ENCODE results near the gene P2RY1.
A peak's percentile ranks its signal among the peaks of the same experiment; 100 is the strongest.

P2RY1 gene

GRCh38 chr3:152817400-152817799 lies 17.5 kb upstream of the P2RY1 start:
- Histone ChIP-seq H3K9ac (ENCODE audit: low read length) (no peak overlapping the region), H3K9me3 (replicated peaks; ENCODE audit: insufficient read depth, low read length) (no peaks in the 10 kb centered on the region), H3K27me3 (replicated peaks; ENCODE audit: insufficient read depth, low read length) (no peaks in the 10 kb centered on the region), H3K4me1 (ENCODE audit: low read length) (peaks cover 13% of the 10 kb centered on the region), H2AFZ (ENCODE audit: low read length) (no peak overlapping the region; the same call in 1 of the 2 replicates), H3K4me2 (ENCODE audit: low read depth, low read length) (peak overlapping the region; percentile 56), H3K4me3 (ENCODE audit: low read length) (no peak overlapping the region), H3F3A (ENCODE audit: insufficient read depth, low read length) (peaks cover 8% of the 10 kb centered on the region), H3K9me2 (replicated peaks; ENCODE audit: insufficient read depth, low read length) (no peaks in the 10 kb centered on the region), H4K20me1 (ENCODE audit: insufficient read depth, low read length) (no peaks in the 10 kb centered on the region), H3K79me2 (ENCODE audit: low read length) (no peaks in the 10 kb centered on the region), H3K27ac (ENCODE audit: low read length) (peak overlapping the region; percentile 7; the same call in 1 of the 2 replicates), H3K36me3 (replicated peaks; ENCODE audit: insufficient read depth, low read length) (no peaks in the 10 kb centered on the region)
- peak; percentile 51 for DNase-seq
- TF ChIP-seq EZH2 (optimal IDR thresholded peaks at IDR 0.05; ENCODE audit: low read depth, low read length) (no peak), EZH2phosphoT487 (IDR thresholded peaks at IDR 0.05; ENCODE audit: low read length) (no peak), CTCF (IDR thresholded peaks at IDR 0.05; ENCODE audit: low read length) (no peak)

- H3K9ac ChIP-seq (ENCODE audit: low read length) = no peak overlapping the region
- no peak for DNase-seq
- peaks cover 8% of the 10 kb centered on the region for H3F3A ChIP-seq (ENCODE audit: insufficient read depth, low read length)
- no peaks in the 10 kb centered on the region for H4K20me1 ChIP-seq (ENCODE audit: insufficient read depth, low read length)
- peaks cover 13% of the 10 kb centered on the region for H3K4me1 ChIP-seq (ENCODE audit: low read length)
- H3K4me2 ChIP-seq (ENCODE audit: low read depth, low read length) = no peak overlapping the region
- TF ChIP-seq EZH2 (optimal IDR thresholded peaks at IDR 0.05; ENCODE audit: low read depth, low read length) (no peak), CTCF (IDR thresholded peaks at IDR 0.05; ENCODE audit: low read length) (no peak), EZH2phosphoT487 (IDR thresholded peaks at IDR 0.05; ENCODE audit: low read length) (no peak)
- H3K27me3 ChIP-seq (replicated peaks; ENCODE audit: insufficient read depth, low read length) = no peaks in the 10 kb centered on the region
- no peak overlapping the region for H3K27ac ChIP-seq (ENCODE audit: low read length)
- no peak overlapping the region for H2AFZ ChIP-seq (ENCODE audit: low read length)
- no peaks in the 10 kb centered on the region for H3K79me2 ChIP-seq (ENCODE audit: low read length)
- H3K9me3 ChIP-seq (replicated peaks; ENCODE audit: insufficient read depth, low read length) = no peaks in the 10 kb centered on the region
- no peaks in the 10 kb centered on the region for H3K36me3 ChIP-seq (replicated peaks; ENCODE audit: insufficient read depth, low read length)
- no peaks in the 10 kb centered on the region for H3K9me2 ChIP-seq (replicated peaks; ENCODE audit: insufficient read depth, low read length)
- no peak overlapping the region for H3K4me3 ChIP-seq (ENCODE audit: low read length)
Measured at GRCh38 chr3:152818027-152818426, 16.9 kb upstream of the P2RY1 start.

GRCh38 chr3:152823173-152823572 lies 11.8 kb upstream of the P2RY1 start:
- H3K4me1 ChIP-seq (ENCODE audit: low read length) = no peaks in the 10 kb centered on the region
- no peaks in the 10 kb centered on the region for H3K27me3 ChIP-seq (replicated peaks; ENCODE audit: insufficient read depth, low read length)
- no peaks in the 10 kb centered on the region for H3K9me3 ChIP-seq (replicated peaks; ENCODE audit: insufficient read depth, low read length)
- H3K79me2 ChIP-seq (ENCODE audit: low read length) = no peaks in the 10 kb centered on the region
- DNase-seq = no peak
- no peak overlapping the region for H3K4me2 ChIP-seq (ENCODE audit: low read depth, low read length)
- H3K4me3 ChIP-seq (ENCODE audit: low read length) = no peak overlapping the region
- no peaks in the 10 kb centered on the region for H3F3A ChIP-seq (ENCODE audit: insufficient read depth, low read length)
- H3K36me3 ChIP-seq (replicated peaks; ENCODE audit: insufficient read depth, low read length) = no peaks in the 10 kb centered on the region
- H3K27ac ChIP-seq (ENCODE audit: low read length) = no peak overlapping the region
- no peaks in the 10 kb centered on the region for H3K9me2 ChIP-seq (replicated peaks; ENCODE audit: insufficient read depth, low read length)
- no peak overlapping the region for H2AFZ ChIP-seq (ENCODE audit: low read length)
- no peaks in the 10 kb centered on the region for H4K20me1 ChIP-seq (ENCODE audit: insufficient read depth, low read length)
- TF ChIP-seq CTCF (IDR thresholded peaks at IDR 0.05; ENCODE audit: low read length) (no peak), EZH2phosphoT487 (IDR thresholded peaks at IDR 0.05; ENCODE audit: low read length) (no peak)
- H3K9ac ChIP-seq (ENCODE audit: low read length) = no peak overlapping the region
